HepG2 (cell line): Measurements from ENCODE around the gene KLF12. TPM values are rescaled to one million over a fixed set of nuclear protein-coding genes. Genes with fewer than 3 reads are reported as not detected.

Source experiments
- KDM2A ChIP-seq: sonication (generic); formaldehyde crosslinking; IDR thresholded peaks from 2 replicates; pipeline ENCODE4 v1.4.0; 2020; ENCODE audit warnings: low read depth, missing genetic modification reagents, borderline replicate concordance
- POLR2G ChIP-seq: fragments of 200-400 bp; formaldehyde crosslinking; IDR thresholded peaks from 2 replicates; pipeline ENCODE4 v1.6.1; 2018; ENCODE audit warnings: mild to moderate bottlenecking, low read depth, low read length, moderate library complexity
- RFXAP ChIP-seq: sonication (generic); formaldehyde crosslinking; IDR thresholded peaks from 2 replicates; pipeline ENCODE4 v1.4.0; 2020; ENCODE audit warnings: missing genetic modification reagents, borderline replicate concordance
- TBX2 ChIP-seq: sonication (generic); formaldehyde crosslinking; IDR thresholded peaks from 2 replicates; pipeline ENCODE4 v1.5.0; 2020; ENCODE audit warnings: missing genetic modification reagents, mild to moderate bottlenecking, borderline replicate concordance
- ZNF788 ChIP-seq: sonication (generic); formaldehyde crosslinking; IDR thresholded peaks from 2 replicates; pipeline ENCODE4 v1.5.0; 2020; ENCODE audit warnings: mild to moderate bottlenecking, missing genetic modification reagents, borderline replicate concordance
- ZSCAN20 ChIP-seq: sonication (generic); formaldehyde crosslinking; IDR thresholded peaks from 2 replicates; pipeline ENCODE4 v1.4.0; 2020; ENCODE audit warnings: missing genetic modification reagents, mild to moderate bottlenecking, borderline replicate concordance
- polyA plus RNA-seq, 8 experiments: library from polyadenylated mRNA; depleted of rRNA in 3 of 8; stranded (reverse) in 7 of 8; unstranded in 1 of 8; fragments of >200 nt; fragmentation: Illumina TruSeq in 4 of 8; extraction: Trizol in 4 of 8; gene quantifications; 2 replicates each; pipeline versions ENCODE4 v1.2.1 to v1.2.3, GENCODE V29; 2011 to 2016; ENCODE audit warnings: low read depth in 4 of 8, missing spikeins in 1 of 8, mixed read lengths in 1 of 8; ENCODE audit not compliant: insufficient read depth in 1 of 8
- total RNA-seq, 5 experiments: library from RNA; depleted of rRNA; stranded (reverse); fragments of >200 nt; fragmentation: Illumina TruSeq; extraction: Trizol; gene quantifications; 2 replicates each; pipeline ENCODE4 v1.2.3, GENCODE V29; 2016; ENCODE audit warnings: low read depth in 1 of 5
- TF ChIP-seq, protein P1 (sequence below): sonication (generic); formaldehyde crosslinking; conservative IDR thresholded peaks from 2 replicates; pipeline ENCODE4 v1.4.0; 2020; ENCODE audit warnings: mild to moderate bottlenecking, missing genetic modification reagents, moderate library complexity
- TF ChIP-seq, protein P2 (sequence below): sonication (generic); formaldehyde crosslinking; IDR thresholded peaks from 2 replicates; pipeline ENCODE4 v1.5.1; 2020; ENCODE audit warnings: mild to moderate bottlenecking, missing genetic modification reagents, moderate library complexity
- TF ChIP-seq, protein P3 (sequence below): sonication (generic); formaldehyde crosslinking; IDR thresholded peaks from 2 replicates; pipeline ENCODE4 v1.5.0; 2020; ENCODE audit warnings: mild to moderate bottlenecking, missing genetic modification reagents, borderline replicate concordance

KLF12 gene
- total and polyA plus RNA-seq, 2 of the 13 experiments (the other 11 are each of a cell fraction or from before 2014, with no cell fraction given): 0.66 to 1.5 TPM

DNA sequence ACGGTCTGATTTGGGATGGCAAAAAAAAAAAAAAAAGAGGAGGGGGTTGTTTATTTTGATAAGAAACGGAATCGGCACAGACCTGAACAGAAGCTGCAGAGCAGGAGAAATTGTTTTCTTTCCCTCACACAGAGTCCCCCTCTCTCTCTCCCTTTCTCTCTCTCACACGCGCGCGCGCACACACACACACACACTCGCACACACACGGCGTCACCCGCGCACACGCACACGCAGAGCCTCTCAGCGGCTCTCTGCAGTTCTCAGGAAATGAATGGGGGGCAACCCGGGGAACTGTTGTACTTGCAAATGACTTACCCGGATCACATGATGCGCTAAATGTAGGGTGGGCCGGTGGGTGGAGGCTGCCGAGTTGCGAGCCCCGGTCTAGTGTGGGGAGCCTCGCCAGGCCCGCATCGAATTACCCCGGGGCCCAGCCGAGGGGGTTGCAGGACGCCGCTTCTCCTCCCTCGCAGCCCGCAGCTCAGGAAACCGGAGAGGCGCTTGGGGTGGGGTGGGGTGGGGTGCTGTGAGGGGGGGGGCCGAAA is 475 bp downstream of the KLF12 start (continued):
- TF ChIP-seq, protein P1, sequence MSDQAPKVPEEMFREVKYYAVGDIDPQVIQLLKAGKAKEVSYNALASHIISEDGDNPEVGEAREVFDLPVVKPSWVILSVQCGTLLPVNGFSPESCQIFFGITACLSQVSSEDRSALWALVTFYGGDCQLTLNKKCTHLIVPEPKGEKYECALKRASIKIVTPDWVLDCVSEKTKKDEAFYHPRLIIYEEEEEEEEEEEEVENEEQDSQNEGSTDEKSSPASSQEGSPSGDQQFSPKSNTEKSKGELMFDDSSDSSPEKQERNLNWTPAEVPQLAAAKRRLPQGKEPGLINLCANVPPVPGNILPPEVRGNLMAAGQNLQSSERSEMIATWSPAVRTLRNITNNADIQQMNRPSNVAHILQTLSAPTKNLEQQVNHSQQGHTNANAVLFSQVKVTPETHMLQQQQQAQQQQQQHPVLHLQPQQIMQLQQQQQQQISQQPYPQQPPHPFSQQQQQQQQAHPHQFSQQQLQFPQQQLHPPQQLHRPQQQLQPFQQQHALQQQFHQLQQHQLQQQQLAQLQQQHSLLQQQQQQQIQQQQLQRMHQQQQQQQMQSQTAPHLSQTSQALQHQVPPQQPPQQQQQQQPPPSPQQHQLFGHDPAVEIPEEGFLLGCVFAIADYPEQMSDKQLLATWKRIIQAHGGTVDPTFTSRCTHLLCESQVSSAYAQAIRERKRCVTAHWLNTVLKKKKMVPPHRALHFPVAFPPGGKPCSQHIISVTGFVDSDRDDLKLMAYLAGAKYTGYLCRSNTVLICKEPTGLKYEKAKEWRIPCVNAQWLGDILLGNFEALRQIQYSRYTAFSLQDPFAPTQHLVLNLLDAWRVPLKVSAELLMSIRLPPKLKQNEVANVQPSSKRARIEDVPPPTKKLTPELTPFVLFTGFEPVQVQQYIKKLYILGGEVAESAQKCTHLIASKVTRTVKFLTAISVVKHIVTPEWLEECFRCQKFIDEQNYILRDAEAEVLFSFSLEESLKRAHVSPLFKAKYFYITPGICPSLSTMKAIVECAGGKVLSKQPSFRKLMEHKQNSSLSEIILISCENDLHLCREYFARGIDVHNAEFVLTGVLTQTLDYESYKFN (CRISPR knock-in tag): 0 out of 2 replicates have a peak, but pooled peaks have one; percentile 8
- TF ChIP-seq KDM2A (CRISPR knock-in tag) (no peak), RFXAP (no peak), ZSCAN20 (CRISPR knock-in tag) (no peak), TBX2 (0 out of 2 replicates have a peak, but pooled peaks have one; percentile 19), ZNF788 (CRISPR knock-in tag) (no peak), POLR2G (0 out of 2 replicates have a peak, but pooled peaks have one; percentile 22)
- TF ChIP-seq, protein P2, sequence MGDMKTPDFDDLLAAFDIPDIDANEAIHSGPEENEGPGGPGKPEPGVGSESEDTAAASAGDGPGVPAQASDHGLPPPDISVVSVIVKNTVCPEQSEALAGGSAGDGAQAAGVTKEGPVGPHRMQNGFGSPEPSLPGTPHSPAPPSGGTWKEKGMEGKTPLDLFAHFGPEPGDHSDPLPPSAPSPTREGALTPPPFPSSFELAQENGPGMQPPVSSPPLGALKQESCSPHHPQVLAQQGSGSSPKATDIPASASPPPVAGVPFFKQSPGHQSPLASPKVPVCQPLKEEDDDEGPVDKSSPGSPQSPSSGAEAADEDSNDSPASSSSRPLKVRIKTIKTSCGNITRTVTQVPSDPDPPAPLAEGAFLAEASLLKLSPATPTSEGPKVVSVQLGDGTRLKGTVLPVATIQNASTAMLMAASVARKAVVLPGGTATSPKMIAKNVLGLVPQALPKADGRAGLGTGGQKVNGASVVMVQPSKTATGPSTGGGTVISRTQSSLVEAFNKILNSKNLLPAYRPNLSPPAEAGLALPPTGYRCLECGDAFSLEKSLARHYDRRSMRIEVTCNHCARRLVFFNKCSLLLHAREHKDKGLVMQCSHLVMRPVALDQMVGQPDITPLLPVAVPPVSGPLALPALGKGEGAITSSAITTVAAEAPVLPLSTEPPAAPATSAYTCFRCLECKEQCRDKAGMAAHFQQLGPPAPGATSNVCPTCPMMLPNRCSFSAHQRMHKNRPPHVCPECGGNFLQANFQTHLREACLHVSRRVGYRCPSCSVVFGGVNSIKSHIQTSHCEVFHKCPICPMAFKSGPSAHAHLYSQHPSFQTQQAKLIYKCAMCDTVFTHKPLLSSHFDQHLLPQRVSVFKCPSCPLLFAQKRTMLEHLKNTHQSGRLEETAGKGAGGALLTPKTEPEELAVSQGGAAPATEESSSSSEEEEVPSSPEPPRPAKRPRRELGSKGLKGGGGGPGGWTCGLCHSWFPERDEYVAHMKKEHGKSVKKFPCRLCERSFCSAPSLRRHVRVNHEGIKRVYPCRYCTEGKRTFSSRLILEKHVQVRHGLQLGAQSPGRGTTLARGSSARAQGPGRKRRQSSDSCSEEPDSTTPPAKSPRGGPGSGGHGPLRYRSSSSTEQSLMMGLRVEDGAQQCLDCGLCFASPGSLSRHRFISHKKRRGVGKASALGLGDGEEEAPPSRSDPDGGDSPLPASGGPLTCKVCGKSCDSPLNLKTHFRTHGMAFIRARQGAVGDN: 0 out of 2 replicates have a peak, but pooled peaks have one; percentile 17
- TF ChIP-seq, protein P3, sequence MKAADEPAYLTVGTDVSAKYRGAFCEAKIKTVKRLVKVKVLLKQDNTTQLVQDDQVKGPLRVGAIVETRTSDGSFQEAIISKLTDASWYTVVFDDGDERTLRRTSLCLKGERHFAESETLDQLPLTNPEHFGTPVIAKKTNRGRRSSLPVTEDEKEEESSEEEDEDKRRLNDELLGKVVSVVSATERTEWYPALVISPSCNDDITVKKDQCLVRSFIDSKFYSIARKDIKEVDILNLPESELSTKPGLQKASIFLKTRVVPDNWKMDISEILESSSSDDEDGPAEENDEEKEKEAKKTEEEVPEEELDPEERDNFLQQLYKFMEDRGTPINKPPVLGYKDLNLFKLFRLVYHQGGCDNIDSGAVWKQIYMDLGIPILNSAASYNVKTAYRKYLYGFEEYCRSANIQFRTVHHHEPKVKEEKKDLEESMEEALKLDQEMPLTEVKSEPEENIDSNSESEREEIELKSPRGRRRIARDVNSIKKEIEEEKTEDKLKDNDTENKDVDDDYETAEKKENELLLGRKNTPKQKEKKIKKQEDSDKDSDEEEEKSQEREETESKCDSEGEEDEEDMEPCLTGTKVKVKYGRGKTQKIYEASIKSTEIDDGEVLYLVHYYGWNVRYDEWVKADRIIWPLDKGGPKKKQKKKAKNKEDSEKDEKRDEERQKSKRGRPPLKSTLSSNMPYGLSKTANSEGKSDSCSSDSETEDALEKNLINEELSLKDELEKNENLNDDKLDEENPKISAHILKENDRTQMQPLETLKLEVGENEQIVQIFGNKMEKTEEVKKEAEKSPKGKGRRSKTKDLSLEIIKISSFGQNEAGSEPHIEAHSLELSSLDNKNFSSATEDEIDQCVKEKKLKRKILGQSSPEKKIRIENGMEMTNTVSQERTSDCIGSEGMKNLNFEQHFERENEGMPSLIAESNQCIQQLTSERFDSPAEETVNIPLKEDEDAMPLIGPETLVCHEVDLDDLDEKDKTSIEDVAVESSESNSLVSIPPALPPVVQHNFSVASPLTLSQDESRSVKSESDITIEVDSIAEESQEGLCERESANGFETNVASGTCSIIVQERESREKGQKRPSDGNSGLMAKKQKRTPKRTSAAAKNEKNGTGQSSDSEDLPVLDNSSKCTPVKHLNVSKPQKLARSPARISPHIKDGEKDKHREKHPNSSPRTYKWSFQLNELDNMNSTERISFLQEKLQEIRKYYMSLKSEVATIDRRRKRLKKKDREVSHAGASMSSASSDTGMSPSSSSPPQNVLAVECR (CRISPR knock-in tag): peak; percentile 18; the same call in 1 of the 2 replicates
